ENCODE results near the gene PDE11A.

- TF ChIP-seq POLR2AphosphoS5 (IDR thresholded peaks at IDR 0.05; ENCODE audit: low read depth, low read length), result no peak
- no peak for TF ChIP-seq CTCF (IDR thresholded peaks at IDR 0.05 in 2 of 3, conservative IDR thresholded peaks at IDR 0.05 in 1 of 3; ENCODE audit: borderline replicate concordance in 1 of 3, insufficient read depth in 1 of 3, low read depth in 2 of 3, low read length in 2 of 3)
Observed at GRCh38 chr2:177668617-177669016, 404.0 kb downstream of the PDE11A start.
